ENCODE results near the gene RNF207.

- TF ChIP-seq POLR2AphosphoS5 (IDR thresholded peaks at IDR 0.05) (no peak), CTCF (IDR thresholded peaks at IDR 0.05) (no peak)
These were observed 36.2 kb downstream of the RNF207 start for GRCh38 chr1:6241887-6242740.
